Measurements from ENCODE around the gene ARHGAP26.
A peak's percentile ranks its signal among the peaks of the same experiment; 100 is the strongest.

ARHGAP26 gene

GRCh38 chr5:142883438-142883837, 113.3 kb downstream of the ARHGAP26 start:
- no peak for DNase-seq (ENCODE audit: low read depth)
- no peak overlapping the region for H3K4me3 ChIP-seq (ENCODE audit: low read depth, low read length)

- H3K4me3 ChIP-seq (ENCODE audit: low read depth, low read length) = no peak overlapping the region
Measured at GRCh38 chr5:142884029-142884428, 113.9 kb downstream of the ARHGAP26 start.

GRCh38 chr5:142886211-142886610, 116.0 kb downstream of the ARHGAP26 start:
- H3K4me3 ChIP-seq (ENCODE audit: low read depth, low read length) = no peak overlapping the region
- DNase-seq (ENCODE audit: low read depth) = no peak

More at GRCh38 chr5:142884029-142884428, 113.9 kb downstream of the ARHGAP26 start:
- DNase-seq (ENCODE audit: low read depth) = no peak

DNA sequence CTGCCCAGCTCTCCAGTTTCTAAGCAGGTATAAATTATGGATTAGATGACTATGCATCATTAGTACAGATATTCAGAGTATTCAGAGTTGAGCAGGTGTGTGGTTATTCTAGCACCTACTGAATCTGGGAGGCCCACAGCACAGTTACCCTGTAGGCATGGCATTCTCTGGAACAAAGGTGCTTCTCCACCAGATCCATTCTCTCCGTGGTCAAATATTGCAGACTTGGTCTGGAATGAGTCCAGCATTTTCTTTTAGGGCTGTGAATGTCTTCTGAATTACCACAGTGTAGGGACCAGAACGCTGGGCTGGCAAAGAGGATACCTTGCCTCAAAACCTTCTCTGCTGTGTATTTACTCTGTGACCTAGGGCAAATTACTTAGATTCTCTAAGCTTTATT, 116.8 kb downstream of the ARHGAP26 start:
- no peak for DNase-seq (ENCODE audit: low read depth)
- H3K4me3 ChIP-seq (ENCODE audit: low read depth, low read length) = no peak overlapping the region

- H3K4me3 ChIP-seq (ENCODE audit: low read depth, low read length) = no peak overlapping the region
- no peak for DNase-seq (ENCODE audit: low read depth)
Measured at GRCh38 chr5:142888469-142889085, 118.4 kb downstream of the ARHGAP26 start.

DNA sequence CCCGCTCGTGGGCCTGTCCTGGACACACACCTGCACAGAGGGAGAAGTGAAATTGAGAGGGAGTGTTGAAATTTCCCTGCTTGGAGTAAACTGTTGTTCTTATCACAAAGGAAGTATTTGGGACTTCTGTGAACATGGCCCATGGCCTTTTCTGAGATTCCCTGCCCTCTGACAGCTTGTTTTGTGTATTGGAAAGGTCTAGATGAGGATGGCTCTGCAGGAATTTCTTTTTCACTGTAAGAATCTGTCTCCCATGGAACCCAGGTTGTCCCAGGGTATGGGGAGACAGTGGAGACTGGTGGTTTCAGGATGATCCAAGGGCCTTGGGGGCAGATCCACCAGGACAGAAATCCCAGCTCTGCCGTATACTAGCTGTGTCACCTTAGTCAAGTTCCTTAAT, 121.8 kb downstream of the ARHGAP26 start:
- no peak overlapping the region for H3K4me3 ChIP-seq (ENCODE audit: low read depth, low read length)
- no peak for DNase-seq (ENCODE audit: low read depth)

- H3K4me3 ChIP-seq (ENCODE audit: low read depth, low read length) = no peak overlapping the region
- DNase-seq (ENCODE audit: low read depth) = no peak
Measured at GRCh38 chr5:142894315-142894714, 124.1 kb downstream of the ARHGAP26 start.

- DNase-seq (ENCODE audit: low read depth) = peak; percentile 40
- H3K4me3 ChIP-seq (ENCODE audit: low read depth, low read length) = no peak overlapping the region
Measured at GRCh38 chr5:142894749-142895148, 124.6 kb downstream of the ARHGAP26 start.

DNA sequence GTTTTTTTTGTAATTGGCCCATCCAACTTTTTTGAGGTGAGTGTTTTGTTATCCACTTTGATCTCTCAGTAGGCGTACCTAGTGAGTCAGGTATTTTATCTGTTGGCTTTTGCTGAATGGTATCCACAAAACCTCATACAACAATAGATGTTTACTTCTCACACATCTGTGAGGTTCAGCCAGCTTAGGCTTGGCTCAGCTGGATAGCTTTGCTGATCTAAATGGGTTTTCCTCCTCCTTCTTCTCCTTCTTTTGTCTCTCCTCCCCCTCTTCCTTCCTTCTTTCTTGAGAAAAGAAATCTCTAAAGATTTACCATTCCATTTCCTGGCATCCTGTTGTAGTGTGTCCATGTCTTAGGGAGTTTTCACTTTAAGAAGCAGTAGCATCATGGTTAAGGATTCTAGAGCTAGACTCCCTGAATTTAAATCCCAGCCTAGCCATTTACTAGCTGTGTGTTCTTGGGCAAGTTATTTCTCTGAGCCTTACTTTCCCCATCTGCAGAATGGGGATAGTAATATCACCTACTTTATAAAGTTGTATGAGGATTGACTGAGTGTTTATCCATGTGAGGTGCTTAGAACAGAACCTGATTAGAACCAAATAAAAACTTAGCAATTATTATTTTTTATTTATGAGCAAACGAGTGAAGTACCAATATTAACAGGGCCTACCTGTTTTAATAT, 126.3 kb downstream of the ARHGAP26 start:
- no peak overlapping the region for H3K4me3 ChIP-seq (ENCODE audit: low read depth, low read length)
- no peak for DNase-seq (ENCODE audit: low read depth)

DNA sequence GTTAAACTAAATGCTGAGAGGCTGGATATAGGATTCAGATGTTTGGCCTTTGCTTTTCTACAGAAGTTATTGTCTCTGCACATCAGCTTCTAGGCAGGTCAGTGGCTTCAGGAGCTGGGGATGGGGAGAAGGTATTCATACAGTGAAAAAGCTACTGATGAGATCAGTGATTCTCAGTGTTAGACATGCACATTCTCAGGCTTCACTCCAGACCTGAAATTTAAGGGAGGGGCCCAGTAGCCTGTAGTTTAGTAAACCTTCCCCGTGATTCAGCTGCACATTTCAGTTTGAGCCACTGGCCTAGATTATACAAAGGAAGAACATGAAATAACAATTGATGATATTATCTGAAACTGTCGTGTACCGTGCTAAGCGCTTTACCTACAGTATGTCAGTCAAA, 127.2 kb downstream of the ARHGAP26 start:
- no peak overlapping the region for H3K4me3 ChIP-seq (ENCODE audit: low read depth, low read length)
- DNase-seq (ENCODE audit: low read depth) = no peak

DNA sequence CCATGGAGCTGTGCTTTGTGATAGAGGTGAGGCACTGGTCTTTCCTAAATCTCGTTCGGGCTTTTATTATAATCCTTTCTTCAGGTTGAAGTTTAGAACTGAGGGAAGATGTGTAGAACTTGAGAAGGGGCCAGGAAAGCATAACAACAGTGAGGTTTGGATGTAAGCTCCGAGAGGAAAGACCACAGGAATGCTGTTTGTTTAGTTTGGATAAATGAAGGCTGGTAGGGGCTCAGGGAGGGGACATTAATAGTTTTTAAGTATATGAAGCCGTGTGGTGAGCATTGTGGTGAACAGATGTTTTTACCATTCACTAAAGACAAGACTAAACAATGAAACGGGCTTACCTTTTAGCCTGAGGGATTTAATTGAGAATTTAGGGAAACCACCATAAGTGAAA, 130.8 kb downstream of the ARHGAP26 start:
- no peak overlapping the region for H3K4me3 ChIP-seq (ENCODE audit: low read depth, low read length)
- peak; percentile 78 for DNase-seq (ENCODE audit: low read depth)

DNA sequence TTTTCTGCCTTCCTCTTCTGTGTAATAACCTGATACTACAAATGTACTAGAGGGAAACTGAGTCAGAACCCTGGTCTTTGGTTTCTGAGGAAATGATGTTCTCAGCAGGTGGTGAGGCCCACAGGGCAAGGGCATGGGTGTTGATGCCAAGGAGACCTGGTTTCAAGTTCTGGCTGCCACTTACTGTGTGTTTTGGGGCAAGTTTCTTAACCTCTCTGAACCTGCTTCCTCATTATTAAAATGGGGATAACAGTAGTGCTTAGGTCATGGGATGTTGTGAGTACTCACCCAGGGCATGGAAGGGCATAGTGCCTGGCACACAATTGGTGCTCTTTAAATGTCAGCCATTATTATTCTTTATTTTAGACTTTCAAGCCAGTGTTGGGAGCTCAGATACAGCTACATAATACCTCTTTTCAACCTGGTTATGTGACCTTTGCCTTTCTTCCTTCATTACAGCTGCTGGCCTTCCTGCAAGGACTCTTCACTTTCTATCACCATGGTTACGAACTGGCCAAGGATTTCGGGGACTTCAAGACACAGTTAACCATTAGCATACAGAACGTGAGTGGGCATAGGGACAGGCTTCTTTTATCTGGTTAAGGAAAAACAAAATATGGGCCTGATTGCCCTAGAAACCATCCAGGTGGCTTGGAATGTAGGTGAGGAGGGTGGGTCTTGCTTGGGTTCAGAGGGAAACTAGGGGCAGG, 131.5 kb downstream of the ARHGAP26 start:
- DNase-seq (ENCODE audit: low read depth) = no peak
- H3K4me3 ChIP-seq (ENCODE audit: low read depth, low read length) = no peak overlapping the region

DNA sequence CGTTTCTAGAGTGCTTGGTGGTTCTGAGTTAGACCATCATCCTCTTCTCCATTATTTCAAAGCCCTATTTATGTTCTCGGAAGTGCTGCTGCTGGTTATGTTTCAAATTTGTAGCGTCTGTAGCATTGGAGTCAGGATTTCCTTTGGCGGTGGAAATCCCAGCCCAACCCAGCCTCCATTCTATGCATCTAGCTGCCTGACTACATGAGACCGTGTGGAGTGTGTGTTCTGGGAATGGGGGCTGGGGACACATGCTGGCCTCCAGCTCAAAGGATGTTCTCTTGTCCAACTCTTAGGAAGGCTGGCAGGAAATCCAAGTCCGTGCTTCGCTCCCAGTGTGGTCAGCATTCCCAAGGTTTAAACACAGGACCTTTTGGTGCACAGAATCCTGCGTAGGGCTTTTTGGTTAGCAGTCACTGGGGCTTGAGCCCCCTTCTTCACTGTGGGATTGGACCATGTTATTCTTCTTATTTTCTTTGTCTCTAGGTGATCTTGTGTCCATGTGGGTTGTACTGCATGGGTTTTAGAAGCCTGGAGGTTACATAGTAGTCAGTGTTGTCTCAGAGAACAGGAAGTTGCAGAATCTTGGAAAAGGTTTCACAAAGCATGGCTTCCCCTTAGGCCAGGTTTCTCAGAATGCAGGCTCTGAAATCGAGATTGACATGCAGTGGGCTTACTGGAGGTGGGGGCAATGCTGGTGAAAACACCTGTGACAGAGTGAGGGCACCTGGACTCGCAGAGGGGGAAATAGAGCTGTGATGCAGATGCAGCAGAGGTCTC, 132.2 kb downstream of the ARHGAP26 start:
- H3K4me3 ChIP-seq (ENCODE audit: low read depth, low read length) = no peak overlapping the region
- no peak for DNase-seq (ENCODE audit: low read depth)

- H3K4me3 ChIP-seq (ENCODE audit: low read depth, low read length) = no peak overlapping the region
- no peak for DNase-seq (ENCODE audit: low read depth)
Measured at GRCh38 chr5:142904416-142904815, 134.2 kb downstream of the ARHGAP26 start.

GRCh38 chr5:142905348-142905747, 135.2 kb downstream of the ARHGAP26 start:
- DNase-seq (ENCODE audit: low read depth) = no peak
- no peak overlapping the region for H3K4me3 ChIP-seq (ENCODE audit: low read depth, low read length)

DNA sequence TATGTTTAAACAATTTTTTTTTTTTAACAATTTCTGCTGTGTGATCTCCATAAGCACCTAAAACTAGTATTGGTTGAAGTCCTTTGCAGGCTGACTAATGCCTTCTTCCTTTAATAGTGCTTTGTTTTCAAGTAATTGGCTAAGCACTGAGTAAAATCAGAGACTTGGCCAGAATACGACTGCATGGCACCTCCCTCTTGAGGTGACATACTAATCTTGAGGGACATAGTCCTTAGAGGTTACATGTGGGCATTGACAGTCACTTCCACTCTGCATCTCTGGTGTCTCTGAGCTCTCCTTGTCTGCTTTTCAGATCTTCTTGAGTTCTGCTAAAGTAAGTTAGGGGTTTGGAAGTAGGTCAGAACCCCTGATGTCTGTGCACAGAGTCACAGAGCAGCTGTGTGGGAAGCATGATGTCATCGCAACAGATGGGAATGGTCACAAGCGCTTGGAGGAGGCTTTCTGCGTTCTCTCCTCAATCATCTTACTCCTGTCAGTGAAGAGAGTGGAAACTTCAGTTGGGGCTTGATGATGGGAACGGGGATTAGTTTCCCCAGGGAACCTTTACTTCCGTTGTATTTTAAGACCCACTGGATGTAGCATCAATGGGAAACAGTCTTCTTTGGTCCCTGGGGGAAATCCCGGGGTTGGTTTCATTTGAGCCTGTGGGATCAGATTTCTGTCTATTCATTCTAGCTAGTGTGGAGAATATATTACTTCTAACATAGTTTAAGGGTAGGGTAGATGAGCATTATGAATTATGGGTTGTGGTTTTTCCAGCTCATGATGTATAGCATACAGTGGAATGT, 136.9 kb downstream of the ARHGAP26 start:
- H3K4me3 ChIP-seq (ENCODE audit: low read depth, low read length) = no peak overlapping the region
- DNase-seq (ENCODE audit: low read depth) = peak; percentile 90

- no peak for DNase-seq (ENCODE audit: low read depth)
Measured at GRCh38 chr5:142908659-142909058, 138.5 kb downstream of the ARHGAP26 start.

GRCh38 chr5:142910128-142910527, 140.0 kb downstream of the ARHGAP26 start:
- H3K4me3 ChIP-seq (ENCODE audit: low read depth, low read length) = no peak overlapping the region
- DNase-seq (ENCODE audit: low read depth) = no peak

More at GRCh38 chr5:142908659-142909058, 138.5 kb downstream of the ARHGAP26 start:
- no peak overlapping the region for H3K4me3 ChIP-seq (ENCODE audit: low read depth, low read length)

DNA sequence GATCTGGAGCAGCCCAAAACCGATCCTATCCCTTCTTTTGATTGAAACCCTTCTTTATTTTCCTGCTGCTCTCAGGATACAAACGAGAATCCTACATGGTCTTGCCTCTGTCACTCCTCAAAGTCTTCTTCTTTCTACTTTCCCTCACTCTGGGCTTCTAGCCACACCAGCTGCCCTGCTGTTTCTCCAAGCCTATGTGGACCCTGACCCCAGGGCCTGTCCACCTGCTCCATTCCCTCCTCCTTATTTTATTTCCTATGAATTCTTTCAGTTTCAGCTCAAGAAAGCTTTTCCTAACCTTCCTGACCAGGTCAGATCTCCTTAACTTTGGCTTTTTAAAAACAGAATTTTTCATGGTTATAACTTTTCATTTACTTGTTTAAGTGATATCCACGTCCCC, 141.0 kb downstream of the ARHGAP26 start:
- H3K4me3 ChIP-seq (ENCODE audit: low read depth, low read length) = no peak overlapping the region
- no peak for DNase-seq (ENCODE audit: low read depth)
